BLaER1 (cell line): ENCODE results near the gene ZC3HAV1.

Experiments used
- H3K27ac ChIP-seq: shearing (Covaris generic); formaldehyde crosslinking; 2 replicates; pipeline ENCODE4 v1.8.1; 2022
- H3K27me3 ChIP-seq: shearing (Covaris generic); formaldehyde crosslinking; 2 replicates; pipeline ENCODE4 v1.8.1; 2022
- H3K36me3 ChIP-seq: shearing (Covaris generic); formaldehyde crosslinking; 2 replicates; pipeline ENCODE4 v1.8.1; 2022
- H3K4me1 ChIP-seq: shearing (Covaris generic); formaldehyde crosslinking; 2 replicates; pipeline ENCODE4 v1.8.1; 2022
- H3K4me2 ChIP-seq: shearing (Covaris generic); formaldehyde crosslinking; 2 replicates; pipeline ENCODE4 v1.8.1; 2022
- H3K4me3 ChIP-seq: shearing (Covaris generic); formaldehyde crosslinking; 2 replicates; pipeline ENCODE4 v1.8.1; 2022
- H3K9ac ChIP-seq: shearing (Covaris generic); formaldehyde crosslinking; 2 replicates; pipeline ENCODE4 v1.8.1; 2022
- H3K9me3 ChIP-seq: shearing (Covaris generic); formaldehyde crosslinking; 2 replicates; pipeline ENCODE4 v1.8.1; 2022
- H4K20me1 ChIP-seq: shearing (Covaris generic); formaldehyde crosslinking; 2 replicates; pipeline ENCODE4 v1.8.1; 2022
- Cebpa-rat ChIP-seq: shearing (Covaris generic); IDR thresholded peaks from 2 replicates; pipeline ENCODE4 v1.8.1; 2022

The ZC3HAV1 gene

DNA sequence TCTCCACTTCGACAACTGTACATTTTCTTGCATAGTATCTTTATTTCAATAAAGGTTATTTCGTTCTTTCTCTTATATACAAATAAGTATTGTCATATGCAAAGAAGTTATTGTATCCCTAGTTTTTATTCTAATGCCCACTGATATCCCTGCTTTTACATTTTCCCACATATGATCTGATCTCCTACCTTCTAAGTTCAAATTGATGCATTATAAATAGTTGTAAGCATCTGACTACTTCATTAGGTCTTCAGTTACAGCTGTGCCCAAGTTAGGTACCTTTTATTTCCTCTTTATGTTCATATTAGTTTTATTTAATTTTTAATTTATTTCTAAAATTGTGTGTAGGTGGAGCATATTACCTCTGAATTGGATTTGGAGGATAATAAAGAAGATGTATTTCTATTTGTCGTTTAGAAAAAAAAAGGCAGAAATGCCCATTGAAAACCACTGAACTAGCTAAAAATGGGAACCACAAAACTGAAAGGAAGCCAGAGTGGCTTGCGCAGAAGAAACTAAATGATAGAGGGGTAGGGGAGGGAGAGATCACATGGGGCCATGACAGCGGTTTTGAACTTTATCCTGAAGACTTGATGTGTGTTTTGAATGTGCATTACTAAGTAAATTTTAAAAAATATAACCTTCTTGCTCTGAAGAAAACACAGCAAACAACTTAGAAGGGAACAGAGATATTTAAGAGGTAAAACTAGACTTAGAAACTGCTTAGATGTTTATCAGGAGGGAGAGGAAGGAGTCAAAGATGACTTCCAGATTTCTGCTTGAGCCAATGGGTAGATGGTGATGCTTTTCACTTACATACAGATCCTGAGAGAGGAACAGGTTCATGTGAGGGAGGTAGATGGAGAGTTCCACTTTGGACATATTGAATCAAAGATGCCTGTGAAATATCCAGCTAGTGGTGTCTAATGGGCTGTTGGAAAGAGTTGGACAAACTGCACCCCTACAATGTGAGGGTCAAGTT, 64.4 kb downstream of the ZC3HAV1 start:
- H3K9ac ChIP-seq, result no peak overlapping the region
- peak overlapping the region; percentile 63 for H3K4me2 ChIP-seq
- H3K4me3 ChIP-seq, result no peak overlapping the region
- H3K4me1 ChIP-seq, result peaks cover 45% of the 10 kb centered on the region
- H3K36me3 ChIP-seq, result peaks cover 58% of the 10 kb centered on the region
- peaks cover 12% of the 10 kb centered on the region; the same call in 1 of the 2 replicates for H4K20me1 ChIP-seq
- H3K27ac ChIP-seq, result no peak overlapping the region
- TF ChIP-seq Cebpa-rat, result no peak
- no peaks in the 10 kb centered on the region for H3K27me3 ChIP-seq
- H3K9me3 ChIP-seq, result no peaks in the 10 kb centered on the region

DNA sequence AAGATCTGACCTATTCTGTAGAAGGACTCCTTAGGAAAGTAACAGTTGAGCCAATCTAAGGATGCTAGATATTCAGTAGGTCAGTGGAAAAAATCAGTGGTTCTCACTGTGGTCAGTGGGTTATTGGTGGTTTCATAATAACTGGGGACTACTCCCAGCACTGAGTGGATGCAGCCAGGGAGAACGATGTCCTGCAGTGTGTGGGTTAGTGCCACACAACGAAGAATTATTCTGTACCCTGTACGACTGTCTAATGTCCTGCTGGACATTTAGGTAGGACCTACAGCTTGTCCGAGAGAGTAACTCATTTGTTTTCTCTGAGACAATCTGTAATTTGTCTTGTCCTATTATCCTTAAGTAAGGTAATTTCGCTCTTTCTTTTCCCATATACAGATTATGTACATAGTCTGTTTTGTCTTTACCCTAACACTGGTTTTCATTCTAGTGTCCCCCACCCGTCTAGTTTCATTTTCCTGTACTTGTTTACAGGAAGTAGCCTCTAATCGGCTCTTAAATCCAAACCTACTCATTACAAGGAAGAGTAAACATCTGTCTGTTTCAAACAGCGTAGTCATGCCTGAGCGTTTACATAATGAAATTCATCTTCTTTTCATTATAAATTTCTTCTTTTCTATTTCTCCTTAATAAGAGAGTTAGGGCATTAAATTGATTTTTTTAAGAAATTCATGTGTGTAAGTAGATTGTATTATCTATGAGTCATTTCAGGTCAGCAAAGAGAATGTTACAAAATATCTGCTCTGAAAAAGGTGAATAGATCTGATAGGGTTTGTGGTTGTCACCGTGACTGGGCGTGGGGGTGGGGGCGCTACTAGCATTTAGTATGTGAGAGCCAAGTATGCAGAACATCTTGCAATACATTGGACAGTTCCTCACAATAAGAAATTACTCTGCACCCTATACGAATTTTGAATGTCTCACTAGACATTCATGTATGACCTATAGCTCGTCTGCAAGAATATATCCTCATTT, 65.4 kb downstream of the ZC3HAV1 start:
- H3K27ac ChIP-seq, result peak overlapping the region; percentile 29; the same call in 1 of the 2 replicates
- peaks cover 12% of the 10 kb centered on the region; the same call in 1 of the 2 replicates for H4K20me1 ChIP-seq
- TF ChIP-seq Cebpa-rat, result no peak
- peaks cover 49% of the 10 kb centered on the region for H3K36me3 ChIP-seq
- H3K27me3 ChIP-seq, result no peaks in the 10 kb centered on the region
- no peaks in the 10 kb centered on the region for H3K9me3 ChIP-seq
- H3K4me3 ChIP-seq, result no peak overlapping the region
- H3K4me1 ChIP-seq, result peaks cover 45% of the 10 kb centered on the region
- H3K4me2 ChIP-seq, result peak overlapping the region; percentile 63
- no peak overlapping the region for H3K9ac ChIP-seq

DNA sequence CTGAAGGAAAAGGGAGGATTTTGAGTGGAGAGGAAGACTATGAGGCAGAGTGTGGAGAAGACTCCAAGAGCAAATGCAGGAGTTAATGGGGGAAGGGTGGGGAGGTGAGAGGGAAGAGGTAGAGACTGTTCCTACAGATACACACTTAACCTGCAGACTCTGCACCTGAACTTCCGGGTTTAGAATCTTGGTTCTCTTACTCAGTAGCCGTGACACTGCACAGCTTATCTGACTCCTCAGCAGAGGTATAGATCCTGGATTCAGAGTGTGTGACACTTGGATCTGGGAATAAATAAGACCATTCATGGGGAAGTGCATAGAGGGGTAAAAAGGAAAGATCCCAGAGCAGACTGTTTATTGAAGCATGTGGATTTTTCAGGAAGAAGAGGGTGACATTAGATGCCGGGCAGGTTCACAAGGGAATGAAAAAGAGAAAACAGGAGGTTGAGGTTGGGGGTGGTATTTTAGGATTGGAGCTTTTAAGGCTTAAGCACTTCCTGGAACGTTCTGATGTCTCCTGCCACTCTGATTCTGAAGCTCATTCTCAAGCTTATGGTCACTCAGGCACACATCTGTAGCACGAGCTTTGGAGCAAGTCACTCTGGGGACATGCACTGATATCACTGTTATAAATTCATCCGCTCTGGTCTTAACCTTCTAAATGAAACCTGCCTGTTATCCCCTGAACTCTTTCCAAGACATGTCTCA, 68.0 kb downstream of the ZC3HAV1 start:
- H4K20me1 ChIP-seq, result peaks cover 6% of the 10 kb centered on the region; the same call in 1 of the 2 replicates
- no peak overlapping the region for H3K4me3 ChIP-seq
- H3K4me1 ChIP-seq, result peaks cover 64% of the 10 kb centered on the region
- H3K9ac ChIP-seq, result no peak overlapping the region
- no peak overlapping the region for H3K27ac ChIP-seq
- no peaks in the 10 kb centered on the region for H3K9me3 ChIP-seq
- peak overlapping the region; percentile 32 for H3K4me2 ChIP-seq
- peaks cover 23% of the 10 kb centered on the region for H3K36me3 ChIP-seq
- no peak for TF ChIP-seq Cebpa-rat
- H3K27me3 ChIP-seq, result no peaks in the 10 kb centered on the region

DNA sequence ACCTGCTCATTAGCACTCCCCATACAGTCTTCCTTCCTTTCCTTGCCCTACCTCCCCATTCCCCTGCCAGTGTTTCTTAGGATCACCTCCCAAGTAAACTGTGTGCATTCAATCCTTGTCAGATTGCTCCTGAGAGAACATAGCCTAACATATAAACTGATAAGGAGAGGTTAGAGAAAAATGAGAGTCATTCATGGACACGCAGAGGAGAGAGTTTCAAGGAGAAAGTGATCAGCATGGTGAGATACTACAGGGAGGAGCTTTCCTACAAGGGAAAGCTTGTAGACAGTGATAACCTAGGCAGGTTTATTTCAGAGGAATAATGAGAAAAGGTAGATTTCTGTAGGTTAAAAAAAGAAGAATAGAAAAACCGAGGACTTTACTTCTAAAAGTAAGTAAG, 70.8 kb downstream of the ZC3HAV1 start:
- H3K9ac ChIP-seq, result no peak overlapping the region
- peaks cover 54% of the 10 kb centered on the region for H3K4me1 ChIP-seq
- H3K4me2 ChIP-seq, result peak overlapping the region; percentile 55; the same call in 1 of the 2 replicates
- no peak for TF ChIP-seq Cebpa-rat
- no peaks in the 10 kb centered on the region for H3K27me3 ChIP-seq
- H3K9me3 ChIP-seq, result no peaks in the 10 kb centered on the region
- no peak overlapping the region for H3K27ac ChIP-seq
- H3K36me3 ChIP-seq, result peaks cover 11% of the 10 kb centered on the region
- peaks cover 13% of the 10 kb centered on the region for H4K20me1 ChIP-seq
- H3K4me3 ChIP-seq, result no peak overlapping the region

DNA sequence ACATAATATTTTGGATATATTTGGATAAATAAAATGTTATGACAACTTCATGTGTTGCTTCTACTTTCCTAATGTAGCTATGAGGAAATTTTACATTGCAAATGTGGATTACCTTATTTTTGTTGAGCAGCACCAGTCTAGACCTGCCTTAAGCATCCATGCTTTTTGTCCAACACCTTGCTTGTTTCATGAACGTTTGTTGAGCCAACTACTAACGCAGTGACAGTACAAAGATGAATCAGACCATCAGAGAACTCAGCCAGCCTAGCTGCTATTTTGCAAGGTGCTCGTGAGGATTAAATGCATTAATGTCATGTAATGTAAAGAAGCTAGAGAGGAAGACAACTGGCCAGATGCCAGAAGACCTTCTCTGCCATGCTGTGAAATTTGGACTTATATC, 72.6 kb downstream of the ZC3HAV1 start:
- H3K4me2 ChIP-seq, result peak overlapping the region; percentile 89
- TF ChIP-seq Cebpa-rat, result no peak
- H4K20me1 ChIP-seq, result peaks cover 23% of the 10 kb centered on the region
- no peaks in the 10 kb centered on the region for H3K27me3 ChIP-seq
- H3K27ac ChIP-seq, result no peak overlapping the region; the same call in 1 of the 2 replicates
- no peaks in the 10 kb centered on the region for H3K9me3 ChIP-seq
- H3K36me3 ChIP-seq, result peaks cover 21% of the 10 kb centered on the region
- H3K9ac ChIP-seq, result 0 out of 2 replicates have a peak overlapping the region, but pooled peaks have one; percentile 97
- H3K4me1 ChIP-seq, result peaks cover 57% of the 10 kb centered on the region
- H3K4me3 ChIP-seq, result no peak overlapping the region

DNA sequence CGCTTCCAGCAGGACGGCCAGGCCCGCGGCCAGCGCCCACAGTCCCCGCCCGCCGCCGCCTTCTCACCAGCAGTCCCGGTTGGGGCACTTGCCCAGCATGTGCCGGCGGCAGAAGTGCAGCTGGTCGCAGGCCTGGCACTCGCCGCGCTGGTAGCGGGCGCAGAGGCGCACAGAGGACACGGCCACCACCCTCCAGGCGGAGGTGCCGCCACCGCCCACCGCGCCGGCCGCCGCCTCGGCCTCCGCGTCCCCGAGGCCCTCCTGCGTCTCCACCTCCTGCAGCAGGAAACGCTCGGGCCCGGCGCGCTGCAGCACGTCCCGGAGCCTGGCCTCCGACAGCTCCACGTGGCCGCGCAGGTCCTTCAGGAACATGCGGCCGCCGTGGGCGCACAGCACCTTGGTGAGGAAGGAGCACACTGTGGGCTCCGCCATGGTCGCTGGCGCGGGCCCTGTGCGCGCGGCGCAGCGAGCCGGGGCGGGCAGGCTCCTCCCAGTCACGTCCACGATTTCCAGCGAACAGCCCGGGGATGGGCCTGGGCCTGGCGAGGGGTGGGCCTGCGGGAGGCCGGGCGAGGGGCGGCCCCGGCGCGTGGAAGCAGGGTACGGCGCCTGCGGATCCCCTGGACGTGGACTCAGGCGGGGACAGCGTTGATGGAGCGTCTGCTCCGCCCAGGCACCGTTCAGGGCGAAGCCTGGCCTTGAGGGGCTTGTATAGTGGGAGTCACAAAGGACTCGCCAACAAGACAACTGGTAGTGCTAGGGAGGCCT, 73.8 kb downstream of the ZC3HAV1 start, which contains the start of gene ZC3HAV1L:
TSS of gene ZC3HAV1L (minus strand) at position 457 of the 768 bp plus-strand sequence. CDS start at position 432, 25 bp downstream.
- no peaks in the 10 kb centered on the region for H3K27me3 ChIP-seq
- H3K4me3 ChIP-seq, result peak within 1 kb of the TSS; percentile 95
- H3K9ac ChIP-seq, result peak within 1 kb of the TSS; percentile 97
- H3K9me3 ChIP-seq, result no peaks in the 10 kb centered on the region
- H3K36me3 ChIP-seq, result peaks cover 32% of the 10 kb centered on the region
- peak within 1 kb of the TSS; percentile 97 for H3K27ac ChIP-seq
- H3K4me2 ChIP-seq, result peak within 1 kb of the TSS; percentile 89
- no peak for TF ChIP-seq Cebpa-rat
- H4K20me1 ChIP-seq, result peaks cover 23% of the 10 kb centered on the region
- H3K4me1 ChIP-seq, result peaks cover 48% of the 10 kb centered on the region

DNA sequence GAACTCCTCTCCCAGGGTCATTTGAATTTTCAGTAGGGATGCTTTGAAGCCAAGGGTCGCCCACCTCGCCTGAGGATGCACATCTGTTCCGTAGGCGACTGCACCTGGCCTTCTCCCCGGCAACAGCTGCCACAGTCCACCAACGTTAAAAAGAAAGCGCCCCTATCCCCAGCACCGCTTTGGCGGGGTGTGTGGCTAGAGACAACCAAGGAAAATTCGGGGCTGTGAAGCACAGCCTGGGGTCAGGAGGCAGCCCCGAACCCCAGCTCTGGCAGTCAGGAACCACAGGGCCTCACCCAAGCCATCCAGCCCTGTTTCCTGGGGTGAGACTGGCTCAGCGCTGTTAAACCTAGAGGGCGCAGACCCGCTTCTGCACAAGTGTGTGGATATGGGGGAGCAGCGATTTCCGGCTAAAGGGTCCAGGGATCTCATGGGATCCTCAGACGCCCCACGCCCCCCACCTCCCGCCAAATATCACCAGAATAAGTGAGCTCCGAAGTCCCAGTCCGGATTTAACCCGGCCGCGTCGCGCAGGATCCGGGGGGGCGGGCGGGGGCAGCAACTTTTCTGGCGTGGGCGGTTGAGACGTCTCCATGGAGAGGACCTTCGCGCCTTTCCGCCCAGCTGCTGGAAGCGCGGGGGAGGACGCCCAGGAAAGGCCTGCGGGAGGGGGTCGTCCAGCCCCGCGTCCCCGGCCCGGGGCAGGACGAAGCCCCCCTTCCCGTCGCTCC, 74.5 kb downstream of the ZC3HAV1 start:
- Histone ChIP-seq H3K9ac (peak overlapping the region; percentile 97), H3K9me3 (no peaks in the 10 kb centered on the region), H3K27me3 (no peaks in the 10 kb centered on the region), H3K36me3 (peaks cover 38% of the 10 kb centered on the region), H4K20me1 (peaks cover 23% of the 10 kb centered on the region), H3K4me3 (peak overlapping the region; percentile 95), H3K27ac (peak overlapping the region; percentile 97), H3K4me2 (peak overlapping the region; percentile 89), H3K4me1 (peaks cover 48% of the 10 kb centered on the region)
- no peak for TF ChIP-seq Cebpa-rat

DNA sequence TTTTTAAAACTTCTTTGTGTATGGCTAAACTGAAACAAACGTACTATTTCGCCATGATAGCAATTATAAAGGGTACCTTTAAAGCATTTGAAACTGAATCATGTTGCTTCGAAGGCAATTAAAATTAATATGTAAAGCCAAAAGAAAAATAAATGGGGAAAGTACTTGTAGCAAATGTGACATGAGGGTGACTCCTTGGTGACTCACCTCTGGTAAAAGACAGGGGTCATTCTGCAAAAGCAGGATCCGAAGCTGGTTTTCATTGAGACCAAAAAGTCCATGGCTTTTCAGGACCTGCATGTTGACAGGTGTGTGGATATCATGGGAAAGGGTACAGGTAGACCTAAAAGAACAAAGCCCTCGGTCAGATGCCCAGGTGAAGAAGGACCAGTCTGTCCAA, 75.2 kb downstream of the ZC3HAV1 start:
- Histone ChIP-seq H3K27me3 (no peaks in the 10 kb centered on the region), H3K4me1 (peaks cover 48% of the 10 kb centered on the region), H3K9me3 (no peaks in the 10 kb centered on the region), H3K4me3 (peak overlapping the region; percentile 95), H3K36me3 (peaks cover 45% of the 10 kb centered on the region), H3K9ac (peak overlapping the region; percentile 97; the same call in 1 of the 2 replicates), H4K20me1 (peaks cover 23% of the 10 kb centered on the region), H3K4me2 (peak overlapping the region; percentile 89), H3K27ac (no peak overlapping the region)
- TF ChIP-seq Cebpa-rat, result no peak
